Karpas-422 (cell line): ENCODE data around the gene TMEM94. TPM values are rescaled to one million over a fixed set of nuclear protein-coding genes. Genes with fewer than 3 reads are reported as not detected.

Experiments used
- DNase-seq: peaks from one replicate; pipeline ENCODE4 v3.0.0-alpha.2; 2015
- H2AFZ ChIP-seq: fragments of 200-600 bp; sonication (generic); 2 replicates; pipeline ENCODE4 v1.6.1; 2014; ENCODE audit warnings: antibody characterized with exemption, low read length, mixed read lengths
- H3K27ac ChIP-seq: fragments of 200-600 bp; sonication (generic); 2 replicates; pipeline ENCODE4 v1.5.1; 2014; ENCODE audit warnings: mild to moderate bottlenecking, low read length, moderate library complexity
- H3K27me3 ChIP-seq: fragments of 200-600 bp; sonication (generic); 2 replicates; pipeline ENCODE4 v1.6.1; 2014; ENCODE audit warnings: low read length, mixed read lengths
- H3K36me3 ChIP-seq: fragments of 200-600 bp; sonication (generic); 2 replicates; pipeline ENCODE4 v1.6.1; 2014; ENCODE audit warnings: low read length, mixed read lengths; ENCODE audit not compliant: insufficient read depth
- H3K4me1 ChIP-seq: fragments of 200-600 bp; sonication (generic); 2 replicates; pipeline ENCODE4 v1.6.1; 2014; ENCODE audit warnings: mild to moderate bottlenecking, low read length, mixed read lengths
- H3K4me2 ChIP-seq: fragments of 200-600 bp; sonication (generic); 2 replicates; pipeline ENCODE4 v1.6.1; 2014; ENCODE audit warnings: low read length, low read depth, mild to moderate bottlenecking; ENCODE audit not compliant: poor library complexity, severe bottlenecking
- H3K4me3 ChIP-seq: fragments of 200-600 bp; sonication (generic); 2 replicates; pipeline ENCODE4 v1.5.1; 2014; ENCODE audit warnings: mild to moderate bottlenecking, antibody characterized with exemption, low read length, mixed read lengths
- H3K79me2 ChIP-seq: fragments of 200-600 bp; sonication (generic); 2 replicates; pipeline ENCODE4 v1.6.1; 2014; ENCODE audit warnings: mild to moderate bottlenecking, low read length, mixed read lengths
- H3K9ac ChIP-seq: fragments of 200-600 bp; sonication (generic); 2 replicates; pipeline ENCODE4 v1.6.0; 2014; ENCODE audit warnings: low read length
- H3K9me2 ChIP-seq: fragments of 200-600 bp; sonication (generic), shearing (Covaris generic); replicated peaks from 2 replicates; pipeline ENCODE4 v1.6.0; 2014; ENCODE audit warnings: mild to moderate bottlenecking, low read length, moderate library complexity; ENCODE audit not compliant: insufficient read depth
- H3K9me3 ChIP-seq: fragments of 300-700, 200-600 bp; sonication (generic); 2 replicates; pipeline ENCODE4 v1.6.1; 2014; ENCODE audit warnings: low read length, mixed read lengths
- H4K20me1 ChIP-seq: fragments of 200-600 bp; sonication (generic); 2 replicates; pipeline ENCODE4 v1.6.1; 2014; ENCODE audit warnings: mild to moderate bottlenecking, antibody characterized with exemption, low read length, low read depth; ENCODE audit not compliant: insufficient read depth
- total RNA-seq: library from RNA; depleted of rRNA; stranded (reverse); fragments of >200 nt; shearing (Covaris generic); gene quantifications from 2 replicates; pipeline ENCODE4 v1.2.3, GENCODE V29; 2014; ENCODE audit warnings: low replicate concordance

Gene TMEM94
- total RNA-seq, 1 experiment from 2014 or later, result 20.5 TPM

GRCh38 chr17:75535871-75536270, 79.4 kb downstream of the TMEM94 start:
- no peaks in the 10 kb centered on the region for H3K79me2 ChIP-seq
- H3K9ac ChIP-seq, result no peak overlapping the region
- no peak overlapping the region for H3K27ac ChIP-seq
- no peaks in the 10 kb centered on the region for H3K36me3 ChIP-seq
- H3K9me2 ChIP-seq, result no peaks in the 10 kb centered on the region
- H2AFZ ChIP-seq, result no peak overlapping the region
- H3K4me1 ChIP-seq, result no peaks in the 10 kb centered on the region
- no peaks in the 10 kb centered on the region for H4K20me1 ChIP-seq
- no peak overlapping the region for H3K4me2 ChIP-seq
- H3K27me3 ChIP-seq, result no peaks in the 10 kb centered on the region
- no peak for DNase-seq
- no peak overlapping the region for H3K4me3 ChIP-seq
- no peaks in the 10 kb centered on the region for H3K9me3 ChIP-seq

DNA sequence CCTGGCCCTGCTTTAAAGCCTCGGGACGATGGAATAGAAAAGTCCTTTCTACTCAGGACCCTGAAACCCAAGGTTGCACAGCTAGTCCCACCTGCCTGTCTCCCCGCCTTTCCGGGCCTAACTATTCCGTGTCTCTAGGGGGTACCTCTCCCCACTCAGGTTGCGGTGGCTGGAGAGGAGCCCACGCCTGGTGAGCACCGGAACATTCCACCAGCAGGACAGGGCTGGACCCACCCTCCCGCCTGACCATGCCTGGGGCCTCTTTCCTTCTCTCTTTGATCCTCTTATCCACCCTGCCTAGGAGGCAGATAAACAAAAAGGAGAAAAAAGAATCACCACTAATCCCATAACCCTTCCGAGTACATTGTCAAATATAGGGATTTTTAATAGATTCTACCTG, 79.9 kb downstream of the TMEM94 start:
- no peaks in the 10 kb centered on the region for H3K9me2 ChIP-seq
- no peaks in the 10 kb centered on the region for H3K79me2 ChIP-seq
- H3K27me3 ChIP-seq, result no peaks in the 10 kb centered on the region
- H3K9ac ChIP-seq, result no peak overlapping the region
- no peaks in the 10 kb centered on the region for H3K4me1 ChIP-seq
- no peak overlapping the region for H3K4me3 ChIP-seq
- H2AFZ ChIP-seq, result no peak overlapping the region
- H3K4me2 ChIP-seq, result no peak overlapping the region
- H3K27ac ChIP-seq, result no peak overlapping the region
- no peak for DNase-seq
- H3K9me3 ChIP-seq, result no peaks in the 10 kb centered on the region
- no peaks in the 10 kb centered on the region for H3K36me3 ChIP-seq
- H4K20me1 ChIP-seq, result no peaks in the 10 kb centered on the region

- no peak overlapping the region for H3K4me2 ChIP-seq
- H3K27ac ChIP-seq, result no peak overlapping the region
- H2AFZ ChIP-seq, result no peak overlapping the region
- H3K9ac ChIP-seq, result no peak overlapping the region
- no peaks in the 10 kb centered on the region for H3K79me2 ChIP-seq
- no peaks in the 10 kb centered on the region for H3K9me3 ChIP-seq
- no peak for DNase-seq
- H3K4me3 ChIP-seq, result no peak overlapping the region
- no peaks in the 10 kb centered on the region for H3K36me3 ChIP-seq
- no peaks in the 10 kb centered on the region for H4K20me1 ChIP-seq
- H3K9me2 ChIP-seq, result no peaks in the 10 kb centered on the region
- no peaks in the 10 kb centered on the region for H3K27me3 ChIP-seq
- no peaks in the 10 kb centered on the region for H3K4me1 ChIP-seq
These were observed 83.7 kb downstream of the TMEM94 start for GRCh38 chr17:75539967-75540729.

DNA sequence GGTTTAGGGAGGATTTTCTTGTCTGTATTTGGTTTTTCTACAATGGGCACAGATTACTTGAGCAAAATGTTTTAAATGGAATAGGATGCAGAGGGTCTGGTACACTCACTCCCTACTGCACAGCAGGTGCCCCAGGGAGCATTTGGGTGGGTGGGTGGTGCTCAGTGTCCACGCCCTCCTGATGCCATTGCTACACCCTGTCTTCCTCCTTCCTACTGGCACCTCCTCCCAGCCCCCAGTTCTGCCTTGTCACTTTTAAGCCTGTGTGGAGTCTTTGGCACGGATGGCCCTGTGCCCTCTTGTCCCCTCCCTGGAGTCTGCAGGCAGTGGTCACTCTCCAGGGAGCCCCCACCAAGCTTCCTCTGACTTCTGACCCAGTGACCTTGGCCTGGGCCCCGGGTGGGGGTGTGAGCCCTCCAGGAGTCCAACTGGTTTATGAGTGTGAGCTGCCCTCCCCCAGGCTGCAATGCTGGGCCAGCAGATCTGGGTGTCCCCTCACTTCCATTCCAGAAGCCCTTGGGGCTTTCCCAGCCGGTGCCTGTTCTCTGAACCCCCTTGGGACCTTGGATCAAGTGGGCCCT, 84.6 kb downstream of the TMEM94 start:
- no peaks in the 10 kb centered on the region for H3K79me2 ChIP-seq
- no peak for DNase-seq
- H3K4me3 ChIP-seq, result no peak overlapping the region
- no peak overlapping the region for H3K9ac ChIP-seq
- no peaks in the 10 kb centered on the region for H3K4me1 ChIP-seq
- no peaks in the 10 kb centered on the region for H3K36me3 ChIP-seq
- no peak overlapping the region for H3K4me2 ChIP-seq
- no peaks in the 10 kb centered on the region for H4K20me1 ChIP-seq
- no peak overlapping the region for H2AFZ ChIP-seq
- H3K27me3 ChIP-seq, result no peaks in the 10 kb centered on the region
- H3K27ac ChIP-seq, result no peak overlapping the region
- no peaks in the 10 kb centered on the region for H3K9me2 ChIP-seq
- no peaks in the 10 kb centered on the region for H3K9me3 ChIP-seq

DNA sequence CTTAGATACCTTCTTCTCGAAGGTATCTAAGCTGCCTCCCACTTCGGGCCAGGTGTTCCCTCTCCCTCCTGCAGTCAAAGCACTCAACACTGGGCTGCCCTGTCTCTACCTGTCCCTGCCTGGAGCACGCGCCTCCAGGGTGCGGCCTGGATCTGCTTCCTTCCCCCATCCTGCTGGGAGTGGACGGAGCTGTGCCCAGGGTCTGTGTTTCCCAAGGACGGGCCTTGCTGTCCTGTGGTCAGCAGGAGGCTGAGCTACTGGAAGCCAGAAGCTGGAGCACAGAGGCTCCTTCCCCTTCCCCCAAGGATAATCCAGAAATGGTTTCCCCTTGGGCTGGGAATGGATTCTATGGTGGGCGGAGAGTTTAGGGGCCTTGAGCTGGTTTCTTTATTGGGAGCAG, 85.8 kb downstream of the TMEM94 start:
- H3K9ac ChIP-seq, result no peak overlapping the region

GRCh38 chr17:75542728-75543336, 86.4 kb downstream of the TMEM94 start:
- Histone ChIP-seq H3K27ac (no peak overlapping the region), H3K4me1 (no peaks in the 10 kb centered on the region)

More for the DNA sequence above, 85.8 kb downstream of the TMEM94 start:
- no peak overlapping the region for H2AFZ ChIP-seq
- H3K27me3 ChIP-seq, result no peaks in the 10 kb centered on the region
- no peak overlapping the region for H3K4me2 ChIP-seq
- H3K79me2 ChIP-seq, result no peaks in the 10 kb centered on the region
- no peaks in the 10 kb centered on the region for H3K9me3 ChIP-seq
- no peaks in the 10 kb centered on the region for H3K36me3 ChIP-seq
- DNase-seq, result no peak
- H3K9me2 ChIP-seq, result no peaks in the 10 kb centered on the region
- no peak overlapping the region for H3K4me3 ChIP-seq
- no peaks in the 10 kb centered on the region for H3K4me1 ChIP-seq
- no peak overlapping the region for H3K27ac ChIP-seq
- no peaks in the 10 kb centered on the region for H4K20me1 ChIP-seq

GRCh38 chr17:75544250-75544649, 87.8 kb downstream of the TMEM94 start:
- no peak overlapping the region for H3K4me2 ChIP-seq
- H3K36me3 ChIP-seq, result no peaks in the 10 kb centered on the region
- no peaks in the 10 kb centered on the region for H3K4me1 ChIP-seq
- H3K79me2 ChIP-seq, result no peaks in the 10 kb centered on the region
- no peak for DNase-seq
- H3K27ac ChIP-seq, result no peak overlapping the region
- no peaks in the 10 kb centered on the region for H3K27me3 ChIP-seq
- no peaks in the 10 kb centered on the region for H3K9me3 ChIP-seq
- no peak overlapping the region for H3K4me3 ChIP-seq
- no peaks in the 10 kb centered on the region for H3K9me2 ChIP-seq
- H4K20me1 ChIP-seq, result no peaks in the 10 kb centered on the region
- no peak overlapping the region for H3K9ac ChIP-seq
- no peak overlapping the region for H2AFZ ChIP-seq

More at GRCh38 chr17:75542728-75543336, 86.4 kb downstream of the TMEM94 start:
- no peaks in the 10 kb centered on the region for H3K79me2 ChIP-seq
- H3K9me3 ChIP-seq, result no peaks in the 10 kb centered on the region
- H3K36me3 ChIP-seq, result no peaks in the 10 kb centered on the region
- no peak overlapping the region for H2AFZ ChIP-seq
- H3K27me3 ChIP-seq, result no peaks in the 10 kb centered on the region
- H3K4me2 ChIP-seq, result no peak overlapping the region
- H3K9ac ChIP-seq, result no peak overlapping the region
- no peaks in the 10 kb centered on the region for H3K9me2 ChIP-seq
- no peak overlapping the region for H3K4me3 ChIP-seq
- no peaks in the 10 kb centered on the region for H4K20me1 ChIP-seq
- no peak for DNase-seq

- no peaks in the 10 kb centered on the region for H3K9me2 ChIP-seq
- H3K4me2 ChIP-seq, result no peak overlapping the region
- H3K4me1 ChIP-seq, result no peaks in the 10 kb centered on the region
- no peaks in the 10 kb centered on the region for H3K36me3 ChIP-seq
- H3K4me3 ChIP-seq, result no peak overlapping the region
- no peaks in the 10 kb centered on the region for H3K79me2 ChIP-seq
- DNase-seq, result no peak
- no peak overlapping the region for H2AFZ ChIP-seq
- H3K27ac ChIP-seq, result no peak overlapping the region
- no peaks in the 10 kb centered on the region for H4K20me1 ChIP-seq
- H3K9me3 ChIP-seq, result no peaks in the 10 kb centered on the region
- no peak overlapping the region for H3K9ac ChIP-seq
- H3K27me3 ChIP-seq, result no peaks in the 10 kb centered on the region
These were observed 89.7 kb downstream of the TMEM94 start for GRCh38 chr17:75546181-75546580.
